HepG2 (cell line): ENCODE data around the gene GLRX5. TPM values are rescaled to one million over a fixed set of nuclear protein-coding genes. Genes with fewer than 3 reads are reported as not detected.

Source experiments
- FOXM1 ChIP-seq: sonication (generic); formaldehyde crosslinking; IDR thresholded peaks from 2 replicates; pipeline ENCODE4 v1.5.0; 2020; ENCODE audit warnings: missing genetic modification reagents
- FOXO4 ChIP-seq: sonication (generic); formaldehyde crosslinking; conservative IDR thresholded peaks from 2 replicates; pipeline ENCODE4 v1.8.1; 2023; ENCODE audit warnings: missing genetic modification reagents
- FOXP1 ChIP-seq, 2 experiments: fragments of 450-650 bp in 1 of 2; IDR thresholded peaks; 2 replicates each; pipeline ENCODE4 v1.6.1; 2017 to 2018; ENCODE audit warnings: antibody characterized with exemption in 1 of 2
- HNF4A ChIP-seq: sonication (generic); formaldehyde crosslinking; IDR thresholded peaks from 2 replicates; pipeline ENCODE4 v1.4.0; 2020; ENCODE audit warnings: missing genetic modification reagents
- HNF4G ChIP-seq, 2 experiments: sonication (generic) in 1 of 2; formaldehyde crosslinking in 1 of 2; IDR thresholded peaks; 2 replicates each; pipeline versions ENCODE4 v1.4.0 to v1.6.1; 2011 to 2020; ENCODE audit warnings: borderline replicate concordance in 2 of 2, low read depth in 2 of 2, mild to moderate bottlenecking in 2 of 2, low read length in 1 of 2, missing genetic modification reagents in 1 of 2, moderate library complexity in 1 of 2
- HOXA9 ChIP-seq: sonication (generic); formaldehyde crosslinking; IDR thresholded peaks from 2 replicates; pipeline ENCODE4 v1.8.1; 2022; ENCODE audit warnings: missing genetic modification reagents, mild to moderate bottlenecking, moderate library complexity, borderline replicate concordance
- NAIF1 ChIP-seq: sonication (generic); formaldehyde crosslinking; IDR thresholded peaks from 2 replicates; pipeline ENCODE4 v1.5.0; 2020; ENCODE audit warnings: mild to moderate bottlenecking, missing genetic modification reagents, borderline replicate concordance
- NR1H2 ChIP-seq: sonication (generic); formaldehyde crosslinking; IDR thresholded peaks from 2 replicates; pipeline ENCODE4 v1.8.1; 2022; ENCODE audit warnings: low read depth, missing genetic modification reagents, borderline replicate concordance
- PAF1 ChIP-seq: IDR thresholded peaks from 2 replicates; pipeline ENCODE4 v1.6.1; 2016; ENCODE audit warnings: missing genetic modification reagents, missing compliant biosample characterization
- SOX5 ChIP-seq: IDR thresholded peaks from 2 replicates; pipeline ENCODE4 v1.6.1; 2016; ENCODE audit warnings: borderline replicate concordance
- SRSF9 ChIP-seq: fragments of 200-400 bp; formaldehyde crosslinking; IDR thresholded peaks from 2 replicates; pipeline ENCODE4 v1.6.1; 2018; ENCODE audit warnings: borderline replicate concordance, mild to moderate bottlenecking, low read depth, low read length; ENCODE audit not compliant: insufficient read depth, poor library complexity, severe bottlenecking
- ZGPAT ChIP-seq: IDR thresholded peaks from 2 replicates; pipeline ENCODE4 v1.6.1; 2016; ENCODE audit warnings: mild to moderate bottlenecking
- ZMYM3 ChIP-seq: sonication (generic); formaldehyde crosslinking; IDR thresholded peaks from 2 replicates; pipeline ENCODE4 v1.5.1; 2020; ENCODE audit warnings: mild to moderate bottlenecking, missing genetic modification reagents
- ZMYM4 ChIP-seq: sonication (generic); formaldehyde crosslinking; IDR thresholded peaks from 2 replicates; pipeline ENCODE4 v1.8.1; 2023; ENCODE audit warnings: mild to moderate bottlenecking, missing genetic modification reagents
- ZNF121 ChIP-seq: sonication (generic); formaldehyde crosslinking; IDR thresholded peaks from 2 replicates; pipeline ENCODE4 v1.5.0; 2020; ENCODE audit warnings: mild to moderate bottlenecking, missing genetic modification reagents
- ZSCAN30 ChIP-seq: sonication (generic); formaldehyde crosslinking; IDR thresholded peaks from 2 replicates; pipeline ENCODE4 v1.5.0; 2020; ENCODE audit warnings: mild to moderate bottlenecking, missing genetic modification reagents
- polyA plus RNA-seq, 8 experiments: library from polyadenylated mRNA; depleted of rRNA in 3 of 8; stranded (reverse) in 7 of 8; unstranded in 1 of 8; fragments of >200 nt; fragmentation: Illumina TruSeq in 4 of 8; extraction: Trizol in 4 of 8; gene quantifications; 2 replicates each; pipeline versions ENCODE4 v1.2.1 to v1.2.3, GENCODE V29; 2011 to 2016; ENCODE audit warnings: low read depth in 4 of 8, missing spikeins in 1 of 8, mixed read lengths in 1 of 8; ENCODE audit not compliant: insufficient read depth in 1 of 8
- total RNA-seq, 5 experiments: library from RNA; depleted of rRNA; stranded (reverse); fragments of >200 nt; fragmentation: Illumina TruSeq; extraction: Trizol; gene quantifications; 2 replicates each; pipeline ENCODE4 v1.2.3, GENCODE V29; 2016; ENCODE audit warnings: low read depth in 1 of 5
- TF ChIP-seq, protein P1 (sequence below): sonication (generic); formaldehyde crosslinking; IDR thresholded peaks from 2 replicates; pipeline ENCODE4 v1.4.0; 2020; ENCODE audit warnings: missing genetic modification reagents
- TF ChIP-seq, protein P2 (sequence below): sonication (generic); formaldehyde crosslinking; conservative IDR thresholded peaks from 2 replicates; pipeline ENCODE4 v1.4.0; 2020; ENCODE audit warnings: mild to moderate bottlenecking, missing genetic modification reagents, moderate library complexity

The GLRX5 gene
- total and polyA plus RNA-seq, 2 of the 13 experiments (the other 11 are each of a cell fraction or from before 2014, with no cell fraction given): 122 to 146 TPM

DNA sequence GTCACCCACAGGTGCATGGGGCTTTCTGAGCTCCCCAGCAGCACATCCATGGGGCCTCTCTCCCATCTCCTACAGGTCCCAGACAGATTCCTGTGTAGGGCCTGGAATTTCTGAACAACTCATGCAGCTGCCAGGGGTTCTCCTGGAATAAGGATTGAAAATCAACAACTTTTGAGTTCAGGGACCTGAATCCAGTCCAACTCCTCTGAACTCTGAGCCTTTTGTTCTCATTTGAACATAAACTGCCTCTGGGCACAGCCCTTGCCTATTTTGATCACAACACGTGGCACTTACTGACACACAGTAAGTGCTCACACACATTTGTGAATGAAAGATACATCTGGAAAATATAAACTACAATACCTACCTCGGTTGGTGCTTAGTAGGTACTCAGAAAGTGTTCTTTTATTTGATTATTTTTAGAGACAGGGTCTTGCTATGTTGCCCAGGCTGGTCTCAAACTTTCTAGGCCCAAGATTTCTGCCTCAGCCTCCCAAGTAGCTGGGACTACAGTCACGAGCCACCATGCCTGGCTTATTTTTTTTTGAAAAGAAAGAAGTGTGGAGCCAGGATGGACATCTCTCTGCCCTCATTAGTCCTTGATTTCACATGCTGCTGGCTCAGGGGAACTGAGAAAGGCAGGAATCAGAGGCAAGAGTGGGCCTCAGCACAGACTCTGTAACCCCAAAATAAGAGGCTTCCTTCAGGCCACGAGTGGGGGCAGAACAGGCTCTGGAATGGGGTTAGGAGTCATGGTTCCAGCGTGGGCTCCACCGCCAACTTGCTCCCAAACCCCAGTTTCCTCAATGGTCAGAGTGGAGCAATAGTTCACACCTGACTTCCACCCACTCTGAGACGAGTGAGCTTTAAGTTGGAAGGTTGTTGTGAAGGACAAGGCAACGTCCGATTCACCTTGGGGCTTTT is 45.4 kb upstream of the GLRX5 start (continued):
- 0 out of 2 replicates have a peak, but pooled peaks have one; percentile 16 for TF ChIP-seq SOX5 (CRISPR knock-in tag)
- TF ChIP-seq HNF4G (IDR thresholded peaks at IDR 0.05; ENCODE audit: borderline replicate concordance, low read depth, low read length): 0 out of 2 replicates have a peak, but pooled peaks have one; percentile 13
- TF ChIP-seq HNF4G (CRISPR knock-in tag; IDR thresholded peaks at IDR 0.05; ENCODE audit: borderline replicate concordance, low read depth): no peak
- no peak for TF ChIP-seq NR1H2 (CRISPR knock-in tag)
- no peak; the same call in 1 of the 2 replicates for TF ChIP-seq ZMYM3 (CRISPR knock-in tag)
- TF ChIP-seq PAF1 (CRISPR knock-in tag): no peak
- no peak for TF ChIP-seq FOXP1 (IDR thresholded peaks at IDR 0.05)
- TF ChIP-seq FOXP1 (CRISPR knock-in tag; IDR thresholded peaks at IDR 0.05): no peak
- TF ChIP-seq ZNF121: peak; percentile 96
- TF ChIP-seq ZSCAN30: no peak
- TF ChIP-seq NAIF1: no peak
- TF ChIP-seq ZGPAT (CRISPR knock-in tag): 0 out of 2 replicates have a peak, but pooled peaks have one; percentile 26
- TF ChIP-seq, protein P1, sequence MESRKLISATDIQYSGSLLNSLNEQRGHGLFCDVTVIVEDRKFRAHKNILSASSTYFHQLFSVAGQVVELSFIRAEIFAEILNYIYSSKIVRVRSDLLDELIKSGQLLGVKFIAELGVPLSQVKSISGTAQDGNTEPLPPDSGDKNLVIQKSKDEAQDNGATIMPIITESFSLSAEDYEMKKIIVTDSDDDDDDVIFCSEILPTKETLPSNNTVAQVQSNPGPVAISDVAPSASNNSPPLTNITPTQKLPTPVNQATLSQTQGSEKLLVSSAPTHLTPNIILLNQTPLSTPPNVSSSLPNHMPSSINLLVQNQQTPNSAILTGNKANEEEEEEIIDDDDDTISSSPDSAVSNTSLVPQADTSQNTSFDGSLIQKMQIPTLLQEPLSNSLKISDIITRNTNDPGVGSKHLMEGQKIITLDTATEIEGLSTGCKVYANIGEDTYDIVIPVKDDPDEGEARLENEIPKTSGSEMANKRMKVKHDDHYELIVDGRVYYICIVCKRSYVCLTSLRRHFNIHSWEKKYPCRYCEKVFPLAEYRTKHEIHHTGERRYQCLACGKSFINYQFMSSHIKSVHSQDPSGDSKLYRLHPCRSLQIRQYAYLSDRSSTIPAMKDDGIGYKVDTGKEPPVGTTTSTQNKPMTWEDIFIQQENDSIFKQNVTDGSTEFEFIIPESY (CRISPR knock-in tag): no peak
- TF ChIP-seq HOXA9: no peak
- TF ChIP-seq, protein P2, sequence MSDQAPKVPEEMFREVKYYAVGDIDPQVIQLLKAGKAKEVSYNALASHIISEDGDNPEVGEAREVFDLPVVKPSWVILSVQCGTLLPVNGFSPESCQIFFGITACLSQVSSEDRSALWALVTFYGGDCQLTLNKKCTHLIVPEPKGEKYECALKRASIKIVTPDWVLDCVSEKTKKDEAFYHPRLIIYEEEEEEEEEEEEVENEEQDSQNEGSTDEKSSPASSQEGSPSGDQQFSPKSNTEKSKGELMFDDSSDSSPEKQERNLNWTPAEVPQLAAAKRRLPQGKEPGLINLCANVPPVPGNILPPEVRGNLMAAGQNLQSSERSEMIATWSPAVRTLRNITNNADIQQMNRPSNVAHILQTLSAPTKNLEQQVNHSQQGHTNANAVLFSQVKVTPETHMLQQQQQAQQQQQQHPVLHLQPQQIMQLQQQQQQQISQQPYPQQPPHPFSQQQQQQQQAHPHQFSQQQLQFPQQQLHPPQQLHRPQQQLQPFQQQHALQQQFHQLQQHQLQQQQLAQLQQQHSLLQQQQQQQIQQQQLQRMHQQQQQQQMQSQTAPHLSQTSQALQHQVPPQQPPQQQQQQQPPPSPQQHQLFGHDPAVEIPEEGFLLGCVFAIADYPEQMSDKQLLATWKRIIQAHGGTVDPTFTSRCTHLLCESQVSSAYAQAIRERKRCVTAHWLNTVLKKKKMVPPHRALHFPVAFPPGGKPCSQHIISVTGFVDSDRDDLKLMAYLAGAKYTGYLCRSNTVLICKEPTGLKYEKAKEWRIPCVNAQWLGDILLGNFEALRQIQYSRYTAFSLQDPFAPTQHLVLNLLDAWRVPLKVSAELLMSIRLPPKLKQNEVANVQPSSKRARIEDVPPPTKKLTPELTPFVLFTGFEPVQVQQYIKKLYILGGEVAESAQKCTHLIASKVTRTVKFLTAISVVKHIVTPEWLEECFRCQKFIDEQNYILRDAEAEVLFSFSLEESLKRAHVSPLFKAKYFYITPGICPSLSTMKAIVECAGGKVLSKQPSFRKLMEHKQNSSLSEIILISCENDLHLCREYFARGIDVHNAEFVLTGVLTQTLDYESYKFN (CRISPR knock-in tag): 0 out of 2 replicates have a peak, but pooled peaks have one; percentile 37
- TF ChIP-seq ZMYM4: 0 out of 2 replicates have a peak, but pooled peaks have one; percentile 21
- TF ChIP-seq FOXO4 (CRISPR knock-in tag): 0 out of 2 replicates have a peak, but pooled peaks have one; percentile 68
- TF ChIP-seq SRSF9: no peak
- peak; percentile 82; the same call in 1 of the 2 replicates for TF ChIP-seq FOXM1
- peak; percentile 53 for TF ChIP-seq HNF4A
